Smooth muscle cell (in vitro differentiated cells): ENCODE measurements around the gene MB21D2. TPM values are rescaled to one million over a fixed set of nuclear protein-coding genes. Genes with fewer than 3 reads are reported as not detected.
"Not testable (repeated sequence)": the region's sequence is repeated elsewhere in the genome, so short reads cannot be mapped to it uniquely, and the experiment has no call there.

Experiments used
- DNase-seq: peaks from one replicate; lab custom pipeline; 2025; ENCODE audit not compliant: unreplicated experiment; lab: John Stamatoyannopoulos, UW
- H2AFZ ChIP-seq: fragments of 200-600 bp; sonication (generic); 2 replicates; pipeline ENCODE4 v1.6.0; 2016; ENCODE audit warnings: antibody characterized with exemption, low read depth, mild to moderate bottlenecking
- H3F3A ChIP-seq: fragments of 200-600 bp; sonication (generic); 2 replicates; pipeline ENCODE4 v1.6.0; 2017; ENCODE audit warnings: antibody characterized with exemption, low read depth
- H3K27ac ChIP-seq: fragments of 200-600 bp; sonication (generic); 2 replicates; pipeline ENCODE4 v1.5.1; 2016; ENCODE audit warnings: low read depth, mild to moderate bottlenecking
- H3K27me3 ChIP-seq: fragments of 200-600 bp; sonication (generic); 2 replicates; pipeline ENCODE4 v1.6.1; 2016; ENCODE audit warnings: low read depth, mild to moderate bottlenecking
- H3K36me3 ChIP-seq: fragments of 200-600 bp; sonication (generic); 2 replicates; pipeline ENCODE4 v1.5.1; 2016; ENCODE audit warnings: low read depth
- H3K4me1 ChIP-seq: fragments of 200-600 bp; sonication (generic); 2 replicates; pipeline ENCODE4 v1.5.1; 2016; ENCODE audit warnings: low read depth
- H3K4me2 ChIP-seq: fragments of 200-600 bp; sonication (generic); 2 replicates; pipeline ENCODE4 v1.6.0; 2016; ENCODE audit warnings: mild to moderate bottlenecking
- H3K4me3 ChIP-seq: fragments of 200-600 bp; sonication (generic); 2 replicates; pipeline ENCODE4 v1.5.1; 2016; ENCODE audit warnings: mild to moderate bottlenecking
- H3K79me2 ChIP-seq: fragments of 200-600 bp; sonication (generic); 2 replicates; pipeline ENCODE4 v1.6.0; 2016; ENCODE audit warnings: low read depth, mild to moderate bottlenecking
- H3K9ac ChIP-seq: fragments of 200-600 bp; sonication (generic); 2 replicates; pipeline ENCODE4 v1.6.0; 2016; ENCODE audit warnings: low read depth
- H3K9me3 ChIP-seq: fragments of 200-600 bp; sonication (generic); replicated peaks from 2 replicates; pipeline ENCODE4 v1.5.1; 2016; ENCODE audit warnings: low read depth
- H4K20me1 ChIP-seq: fragments of 200-600 bp; sonication (generic); 2 replicates; pipeline ENCODE4 v1.6.0; 2016; ENCODE audit warnings: low read depth
- WGBS: methylation state at CpG from one replicate; pipeline ENCODE4 v1.1.7; 2016; ENCODE audit warnings: low lambda C conversion rate; 5-methylcytosine and 5-hydroxymethylcytosine counted together
- polyA plus RNA-seq: library from polyadenylated mRNA; unstranded; fragments of >200 nt; fragmentation: Nextera tagmentation; extraction: Ambion mirVana; gene quantifications from 2 replicates; pipeline ENCODE4 v1.2.1, GENCODE V29; 2016
- total RNA-seq: library from RNA; depleted of rRNA; stranded (reverse); fragments of >200 nt; gene quantifications from 2 replicates; pipeline ENCODE4 v1.2.3, GENCODE V29; 2014
- TF ChIP-seq, protein P1 (sequence below): fragments of 200-600 bp; sonication (generic); IDR thresholded peaks from 2 replicates; pipeline ENCODE4 v1.5.1; 2017; ENCODE audit warnings: borderline replicate concordance, mild to moderate bottlenecking, antibody characterized with exemption; ENCODE audit not compliant: insufficient read depth, poor library complexity, severe bottlenecking

MB21D2 gene, protein sequence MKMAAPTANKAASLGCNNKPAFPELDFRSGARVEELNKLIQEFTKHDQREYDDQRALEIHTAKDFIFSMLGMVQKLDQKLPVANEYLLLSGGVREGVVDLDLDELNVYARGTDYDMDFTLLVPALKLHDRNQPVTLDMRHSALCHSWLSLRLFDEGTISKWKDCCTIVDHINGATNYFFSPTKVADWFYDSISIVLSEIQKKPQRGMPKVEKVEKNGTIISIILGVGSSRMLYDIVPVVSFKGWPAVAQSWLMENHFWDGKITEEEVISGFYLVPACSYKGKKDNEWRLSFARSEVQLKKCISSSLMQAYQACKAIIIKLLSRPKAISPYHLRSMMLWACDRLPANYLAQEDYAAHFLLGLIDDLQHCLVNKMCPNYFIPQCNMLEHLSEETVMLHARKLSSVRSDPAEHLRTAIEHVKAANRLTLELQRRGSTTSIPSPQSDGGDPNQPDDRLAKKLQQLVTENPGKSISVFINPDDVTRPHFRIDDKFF
- 16.9 and 17.1 TPM in 2 replicates for total RNA-seq
- 5.2 and 7.1 TPM in 2 replicates for polyA plus RNA-seq

DNA sequence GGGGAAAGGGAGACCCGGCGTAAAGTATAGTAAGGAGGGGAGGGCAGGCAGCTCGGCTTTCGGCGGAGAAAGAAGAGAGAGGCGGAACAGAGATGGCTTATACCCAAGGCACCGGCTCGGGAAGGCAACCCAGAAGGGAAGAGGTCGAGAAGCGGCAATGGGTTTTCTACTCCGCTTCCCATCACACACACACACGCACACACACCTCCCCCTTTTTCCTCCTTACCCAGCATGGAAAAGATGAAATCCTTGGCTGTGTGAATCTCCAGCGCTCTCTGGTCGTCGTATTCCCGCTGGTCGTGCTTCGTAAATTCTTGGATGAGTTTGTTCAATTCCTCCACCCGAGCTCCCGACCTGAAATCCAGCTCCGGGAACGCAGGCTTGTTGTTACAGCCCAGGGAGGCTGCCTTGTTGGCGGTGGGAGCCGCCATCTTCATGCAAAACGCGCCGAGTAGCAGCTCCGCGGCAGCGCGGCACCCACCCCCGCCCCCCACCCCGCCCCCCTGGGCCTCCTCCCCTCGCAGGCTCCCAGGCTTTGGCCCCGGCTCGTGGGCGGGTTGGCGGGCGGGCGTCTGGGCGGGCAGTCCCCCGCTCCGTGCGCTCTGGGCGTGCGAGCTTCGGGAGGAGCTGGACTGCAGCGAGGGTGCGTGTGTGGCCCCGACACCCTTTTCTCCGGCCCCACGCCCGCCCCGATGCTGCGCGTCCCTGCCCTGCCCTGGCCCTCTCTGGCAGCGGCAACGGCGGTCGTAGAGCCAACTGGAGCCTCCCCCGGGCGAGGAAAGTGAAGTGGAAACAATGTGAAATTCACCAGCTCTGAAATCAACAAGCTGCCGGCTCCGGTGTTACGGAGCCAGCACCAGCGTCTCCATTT lies at the start of gene MB21D2:
Gene MB21D2 (minus strand): TSS at position 453 of the 871 bp plus-strand sequence. CDS start 16 bp downstream, at position 437.
- under 1% methylated on average over 31 of the region's 66 CpGs for WGBS
- H3K9ac ChIP-seq: peak within 1 kb of the TSS; percentile 78
- peaks cover 36% of the 10 kb centered on the region for H4K20me1 ChIP-seq
- no peaks in the 10 kb centered on the region for H3K36me3 ChIP-seq
- TF ChIP-seq, protein P1, sequence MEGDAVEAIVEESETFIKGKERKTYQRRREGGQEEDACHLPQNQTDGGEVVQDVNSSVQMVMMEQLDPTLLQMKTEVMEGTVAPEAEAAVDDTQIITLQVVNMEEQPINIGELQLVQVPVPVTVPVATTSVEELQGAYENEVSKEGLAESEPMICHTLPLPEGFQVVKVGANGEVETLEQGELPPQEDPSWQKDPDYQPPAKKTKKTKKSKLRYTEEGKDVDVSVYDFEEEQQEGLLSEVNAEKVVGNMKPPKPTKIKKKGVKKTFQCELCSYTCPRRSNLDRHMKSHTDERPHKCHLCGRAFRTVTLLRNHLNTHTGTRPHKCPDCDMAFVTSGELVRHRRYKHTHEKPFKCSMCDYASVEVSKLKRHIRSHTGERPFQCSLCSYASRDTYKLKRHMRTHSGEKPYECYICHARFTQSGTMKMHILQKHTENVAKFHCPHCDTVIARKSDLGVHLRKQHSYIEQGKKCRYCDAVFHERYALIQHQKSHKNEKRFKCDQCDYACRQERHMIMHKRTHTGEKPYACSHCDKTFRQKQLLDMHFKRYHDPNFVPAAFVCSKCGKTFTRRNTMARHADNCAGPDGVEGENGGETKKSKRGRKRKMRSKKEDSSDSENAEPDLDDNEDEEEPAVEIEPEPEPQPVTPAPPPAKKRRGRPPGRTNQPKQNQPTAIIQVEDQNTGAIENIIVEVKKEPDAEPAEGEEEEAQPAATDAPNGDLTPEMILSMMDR: no peak
- no peaks in the 10 kb centered on the region for H3F3A ChIP-seq
- no peaks in the 10 kb centered on the region for H3K9me3 ChIP-seq
- peak; percentile 73 for DNase-seq
- H3K27me3 ChIP-seq: no peaks in the 10 kb centered on the region
- peaks cover 19% of the 10 kb centered on the region for H3K4me1 ChIP-seq
- H3K79me2 ChIP-seq: peaks cover 42% of the 10 kb centered on the region
- H3K4me3 ChIP-seq: peak within 1 kb of the TSS; percentile 97
- peak within 1 kb of the TSS; percentile 97 for H2AFZ ChIP-seq
- peak within 1 kb of the TSS; percentile 92 for H3K4me2 ChIP-seq
- H3K27ac ChIP-seq: peak within 1 kb of the TSS; percentile 79

DNA sequence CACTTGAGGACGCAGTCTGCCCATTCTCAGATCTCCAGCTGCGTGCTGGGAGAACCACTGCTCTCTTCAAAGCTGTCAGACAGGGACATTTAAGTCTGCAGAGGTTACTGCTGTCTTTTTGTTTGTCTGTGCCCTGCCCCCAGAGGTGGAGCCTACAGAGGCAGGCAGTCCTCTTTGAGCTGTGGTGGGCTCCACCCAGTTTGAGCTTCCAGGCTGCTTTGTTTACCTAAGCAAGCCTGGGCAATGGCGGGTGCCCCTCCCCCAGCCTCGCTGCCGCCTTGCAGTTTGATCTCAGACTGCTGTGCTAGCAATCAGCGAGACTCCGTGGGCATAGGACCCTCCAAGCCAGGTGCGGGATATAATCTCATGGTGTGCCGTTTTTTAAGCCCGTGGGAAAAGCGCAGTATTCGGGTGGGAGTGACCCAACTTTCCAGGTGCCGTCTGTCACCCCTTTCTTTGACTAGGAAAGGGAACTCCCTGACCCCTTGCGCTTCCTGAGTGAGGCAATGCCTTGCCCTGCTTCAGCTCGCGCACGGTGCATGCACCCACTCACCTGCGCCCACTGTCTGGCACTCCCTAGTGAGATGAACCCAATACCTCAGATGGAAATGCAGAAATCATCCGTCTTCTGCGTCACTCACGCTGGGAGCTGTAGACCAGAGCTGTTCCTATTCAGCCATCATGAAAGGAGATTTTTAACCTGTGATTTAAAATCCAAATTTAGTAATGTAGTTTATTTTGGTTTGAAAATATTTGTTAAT lies 47.5 kb upstream of the MB21D2 start:
- not testable (repeated sequence) for H3K4me3 ChIP-seq, H3K9ac ChIP-seq, H3K27me3 ChIP-seq, H4K20me1 ChIP-seq, H3K79me2 ChIP-seq, H3K4me1 ChIP-seq, H2AFZ ChIP-seq, H3F3A ChIP-seq, H3K4me2 ChIP-seq, DNase-seq, H3K36me3 ChIP-seq, H3K27ac ChIP-seq, H3K9me3 ChIP-seq
- WGBS: 87% methylated on average over 20 of the region's 21 CpGs

DNA sequence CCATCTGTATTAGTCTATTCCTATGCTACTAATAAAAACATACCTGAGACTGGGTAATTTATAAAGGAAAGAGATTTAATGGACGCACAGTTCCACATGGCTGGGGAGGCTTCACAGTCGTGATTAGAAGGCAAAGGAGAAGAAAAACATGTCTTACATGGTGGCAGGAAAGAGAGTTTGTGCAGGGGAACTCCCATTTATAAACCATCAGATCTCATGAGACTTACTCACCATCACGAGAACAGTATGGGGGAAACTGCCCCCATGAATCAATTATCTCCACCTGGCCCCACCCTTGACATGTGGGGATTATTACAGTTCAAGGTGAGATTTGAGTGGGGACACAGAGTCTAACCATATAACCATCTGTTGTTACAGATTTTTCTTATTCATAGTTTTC lies 42.1 kb upstream of the MB21D2 start:
- Histone ChIP-seq H3K4me1 (no peaks in the 10 kb centered on the region), H3K79me2 (no peaks in the 10 kb centered on the region), H3K36me3 (no peaks in the 10 kb centered on the region), H3F3A (peaks cover 4% of the 10 kb centered on the region), H4K20me1 (no peaks in the 10 kb centered on the region), H3K9me3 (no peaks in the 10 kb centered on the region), H3K9ac (no peak overlapping the region), H2AFZ (no peak overlapping the region), H3K4me3 (no peak overlapping the region), H3K27me3 (no peaks in the 10 kb centered on the region), H3K4me2 (no peak overlapping the region), H3K27ac (no peak overlapping the region)
- DNase-seq: no peak
- TF ChIP-seq, protein P1: no peak
- WGBS: 77% methylated on average over 3 of the region's 3 CpGs
